Upper lobe of left lung (tissue), 6 donors: ENCODE data around the gene MT1M. TPM values are rescaled to one million over a fixed set of nuclear protein-coding genes. Genes with fewer than 3 reads are reported as not detected.

Source experiments
- ATAC-seq, 2 donors: fragments of 200-7000 bp; cut with Tn5 transposase; one replicate each; pipeline ENCODE4 v1.9.1; 2022; ENCODE audit warnings: mild to moderate bottlenecking in 2 of 2, moderate library complexity in 2 of 2; ENCODE audit not compliant: low FRiP score in 2 of 2
- DNase-seq, 2 donors: peaks; one replicate each; pipeline ENCODE4 v3.0.0-alpha.2; 2019 to 2020
- H3K27ac ChIP-seq, 4 donors: fragments of 200-600 bp; sonication (generic); one replicate each; pipeline ENCODE4 v1.5.1; 2016 to 2019
- H3K27me3 ChIP-seq, 4 donors: fragments of 200-600 bp; sonication (generic); one replicate each; pipeline ENCODE4 v1.5.1; 2017 to 2019
- H3K36me3 ChIP-seq, 4 donors: fragments of 200-600 bp; sonication (generic); one replicate each; pipeline ENCODE4 v1.5.1; 2016 to 2019
- H3K4me1 ChIP-seq, 4 donors: fragments of 200-600 bp; sonication (generic); one replicate each; pipeline ENCODE4 v1.5.1; 2018 to 2019
- H3K4me3 ChIP-seq, 4 donors: fragments of 200-600 bp; sonication (generic); one replicate each; pipeline ENCODE4 v1.5.1; 2017 to 2019; ENCODE audit warnings: mild to moderate bottlenecking in 2 of 4, moderate library complexity in 1 of 4
- H3K9me3 ChIP-seq, 4 donors: fragments of 200-600 bp; sonication (generic); one replicate each; pipeline ENCODE4 v1.5.1; 2018 to 2019
- CTCF ChIP-seq, 6 experiments: fragments of 450-650 bp in 4 of 6; fragments of 200-600 bp in 2 of 6; sonication (generic) in 2 of 6; IDR thresholded peaks; one replicate each; pipeline ENCODE4 v1.5.1; 2016 to 2019; ENCODE audit warnings: antibody characterized with exemption in 6 of 6
- EP300 ChIP-seq, 4 donors: sonication (generic); formaldehyde crosslinking; IDR thresholded peaks; one replicate each; pipeline ENCODE4 v1.5.1; 2017; ENCODE audit warnings: antibody characterized with exemption in 4 of 4, control low read depth in 2 of 4
- POLR2A ChIP-seq, 4 donors: fragments of 450-650 bp; IDR thresholded peaks; one replicate each; pipeline ENCODE4 v1.5.1; 2016 to 2017; ENCODE audit warnings: antibody characterized with exemption in 4 of 4, mild to moderate bottlenecking in 2 of 4
- POLR2AphosphoS5 ChIP-seq, 2 donors: sonication (generic); formaldehyde crosslinking; IDR thresholded peaks; one replicate each; pipeline ENCODE4 v1.5.1; 2017; ENCODE audit warnings: antibody characterized with exemption in 2 of 2
- WGBS, 2 donors: methylation state at CpG; one replicate each; pipeline ENCODE4 v1.1.5; 2017 to 2018; 5-methylcytosine and 5-hydroxymethylcytosine counted together
- total RNA-seq, 6 donors: library from RNA; depleted of rRNA in 4 of 6; stranded (reverse); fragments of >200 nt in 4 of 6; gene quantifications; one replicate each; pipeline versions ENCODE4 v1.1.0 to v1.2.1, GENCODE V29; 2016 to 2021
- donor health status: DM: no; HTN: no; CAD: no; lungs with moderate emphysema.
- donor health status: DM: no; HTN: yes; CAD: no; lungs with severe emphysema.

The MT1M gene
- total RNA-seq, 6 donors from 2014 or later = 8.4 to 194 (median 37.0) TPM

- H3K27ac ChIP-seq = no peak overlapping the region
- ATAC-seq = no peak
Measured at GRCh38 chr16:56679078-56679730, 46.7 kb downstream of the MT1M start.

GRCh38 chr16:56679818-56680217 lies 47.4 kb downstream of the MT1M start:
- no peaks in the 10 kb centered on the region for H3K36me3 ChIP-seq
- peaks cover 0 to 6% (median 3%) of the 10 kb centered on the region in 4 donors for H3K27me3 ChIP-seq
- peaks cover 13 to 37% (median 27%) of the 10 kb centered on the region in 4 donors for H3K4me1 ChIP-seq
- DNase-seq = no peak
- no peaks in the 10 kb centered on the region for H3K9me3 ChIP-seq
- H3K4me3 ChIP-seq = no peak overlapping the region
- no peak overlapping the region for H3K27ac ChIP-seq
- ATAC-seq = no peak
- TF ChIP-seq CTCF (IDR thresholded peaks at IDR 0.05) (no peak), POLR2A (IDR thresholded peaks at IDR 0.05) (no peak), POLR2AphosphoS5 (IDR thresholded peaks at IDR 0.05) (no peak), EP300 (IDR thresholded peaks at IDR 0.05) (no peak)
- 79 to 90% methylated on average over 5 to 6 of the region's 6 CpGs for WGBS, 2 donors

More at GRCh38 chr16:56679078-56679730, 46.7 kb downstream of the MT1M start:
- DNase-seq = no peak
- H3K4me1 ChIP-seq = peaks cover 13 to 37% (median 27%) of the 10 kb centered on the region in 4 donors
- H3K4me3 ChIP-seq = no peak overlapping the region
- no peak for TF ChIP-seq CTCF (IDR thresholded peaks at IDR 0.05)
- no peak for TF ChIP-seq POLR2A (IDR thresholded peaks at IDR 0.05)
- no peak for TF ChIP-seq POLR2AphosphoS5 (IDR thresholded peaks at IDR 0.05)
- no peak for TF ChIP-seq EP300 (IDR thresholded peaks at IDR 0.05)
- H3K36me3 ChIP-seq = no peaks in the 10 kb centered on the region
- peaks cover 0 to 6% (median 3%) of the 10 kb centered on the region in 4 donors for H3K27me3 ChIP-seq
- WGBS, 2 donors = 90 to 92% methylated on average over 2 to 3 of the region's 3 CpGs
- H3K9me3 ChIP-seq = no peaks in the 10 kb centered on the region

GRCh38 chr16:56681939-56682702 lies 49.7 kb downstream of the MT1M start, which contains the start of gene MT1X:
MT1X (plus strand) TSS chr16:56682470; CDS start chr16:56682541, 71 bp downstream.
- ATAC-seq (peak; percentile 98 to 99), DNase-seq (peak; percentile 95 to 98)
- Histone ChIP-seq H3K9me3 (no peaks in the 10 kb centered on the region), H3K36me3 (no peaks in the 10 kb centered on the region), H3K4me1 (peaks cover 13 to 25% (median 21%) of the 10 kb centered on the region in 4 donors), H3K27ac (peak within 1 kb of the TSS; percentile 72 to 89 (median 84)), H3K4me3 (peak within 1 kb of the TSS; percentile 40 to 66 (median 52)), H3K27me3 (no peaks in the 10 kb centered on the region)
- TF ChIP-seq CTCF (IDR thresholded peaks at IDR 0.05) = peak in 1 of 6 experiments; percentile 21
- TF ChIP-seq POLR2A (IDR thresholded peaks at IDR 0.05) = peak; percentile 92 to 95 (median 93)
- peak; percentile 97 to 98 for TF ChIP-seq POLR2AphosphoS5 (IDR thresholded peaks at IDR 0.05)
- peak; percentile 42 to 99 (median 97) for TF ChIP-seq EP300 (IDR thresholded peaks at IDR 0.05)
- 0 to 1% methylated on average over 25 to 46 of the region's 49 CpGs for WGBS, 2 donors

- no peaks in the 10 kb centered on the region for H3K36me3 ChIP-seq
- peak overlapping the region; percentile 40 to 66 (median 52) for H3K4me3 ChIP-seq
- 39 to 50% methylated on average over 7 to 8 of the region's 8 CpGs for WGBS, 2 donors
- TF ChIP-seq CTCF (IDR thresholded peaks at IDR 0.05) = no peak
- no peak for TF ChIP-seq EP300 (IDR thresholded peaks at IDR 0.05)
- no peak for TF ChIP-seq POLR2AphosphoS5 (IDR thresholded peaks at IDR 0.05)
- no peak for TF ChIP-seq POLR2A (IDR thresholded peaks at IDR 0.05)
- no peak for ATAC-seq
- no peak for DNase-seq
- peaks cover 13 to 25% (median 21%) of the 10 kb centered on the region in 4 donors for H3K4me1 ChIP-seq
- H3K27ac ChIP-seq = peak overlapping the region; percentile 72 to 89 (median 84)
- H3K27me3 ChIP-seq = no peaks in the 10 kb centered on the region
- no peaks in the 10 kb centered on the region for H3K9me3 ChIP-seq
Measured at GRCh38 chr16:56682703-56683397, 50.4 kb downstream of the MT1M start.

Other genes with a start within 250 kb of the MT1M start
- gene AMFR, start 207.1 kb upstream of the MT1M start, total RNA-seq = 100 to 1,000 TPM in 3 of 6 donors, 10 to 100 TPM in 3; 67.1 to 344 (median 98.0) TPM
- 10 to 100 TPM; 28.3 to 88.2 (median 51.7) TPM for gene NUDT21, start 181.3 kb upstream of the MT1M start, total RNA-seq
- 10 to 100 TPM; 19.8 to 72.3 (median 29.7) TPM for gene OGFOD1, start 181.1 kb upstream of the MT1M start, total RNA-seq
- 100 to 1,000 TPM in 1 of 6 donors, 10 to 100 TPM in 5; 27.5 to 188 (median 35.4) TPM for gene BBS2, start 112.6 kb upstream of the MT1M start, total RNA-seq
- gene MT4, start 67.6 kb upstream of the MT1M start, total RNA-seq = not detected
- gene MT3, start 43.1 kb upstream of the MT1M start, total RNA-seq = 1 to 10 TPM in 2 of 6 donors, not detected in 4; 1.4 to 1.5 TPM
- 100 to 1,000 TPM; 137 to 552 (median 338) TPM for gene MT2A, start 24.1 kb upstream of the MT1M start, total RNA-seq
- gene MT1E, start 6.9 kb upstream of the MT1M start, total RNA-seq = 100 to 1,000 TPM in 5 of 6 donors, 10 to 100 TPM in 1; 72.3 to 546 (median 187) TPM
- 10 to 100 TPM in 4 of 6 donors, 1 to 10 TPM in 1, not detected in 1; 5.4 to 59.1 (median 13.4) TPM for gene MT1A, start 6.0 kb downstream of the MT1M start, total RNA-seq
- gene MT1B, start 19.2 kb downstream of the MT1M start, total RNA-seq = not detected
- 10 to 100 TPM in 2 of 6 donors, 1 to 10 TPM in 4; 4.7 to 21.0 (median 8.6) TPM for gene MT1F, start 25.3 kb downstream of the MT1M start, total RNA-seq
- 10 to 100 TPM in 4 of 6 donors, 1 to 10 TPM in 1, not detected in 1; 4.5 to 93.0 (median 14.0) TPM for gene MT1G, start 35.4 kb downstream of the MT1M start, total RNA-seq
- gene MT1H, start 37.2 kb downstream of the MT1M start, total RNA-seq = 1 to 10 TPM in 2 of 6 donors, not detected in 4; 2.9 to 9.3 TPM
- 100 to 1,000 TPM in 4 of 6 donors, 10 to 100 TPM in 2; 77.5 to 552 (median 151) TPM for gene MT1X, start 49.8 kb downstream of the MT1M start, total RNA-seq
- gene NUP93, start 97.5 kb downstream of the MT1M start, total RNA-seq = 10 to 100 TPM; 30.9 to 57.3 (median 45.3) TPM
- under 1 TPM in 2 of 6 donors, not detected in 4; 0.06 to 0.61 TPM for gene SLC12A3, start 232.5 kb downstream of the MT1M start, total RNA-seq